NT2/D1 (cell line): ENCODE results near the gene ROR2.

Experiments
- SUZ12 ChIP-seq: IDR thresholded peaks from 2 replicates; pipeline ENCODE4 v1.6.1; 2011; ENCODE audit not compliant: insufficient read length, insufficient read depth; ENCODE audit errors: extremely low read depth
- YY1 ChIP-seq: IDR thresholded peaks from 2 replicates; pipeline ENCODE4 v1.6.1; 2011; ENCODE audit not compliant: insufficient read length, insufficient read depth

DNA sequence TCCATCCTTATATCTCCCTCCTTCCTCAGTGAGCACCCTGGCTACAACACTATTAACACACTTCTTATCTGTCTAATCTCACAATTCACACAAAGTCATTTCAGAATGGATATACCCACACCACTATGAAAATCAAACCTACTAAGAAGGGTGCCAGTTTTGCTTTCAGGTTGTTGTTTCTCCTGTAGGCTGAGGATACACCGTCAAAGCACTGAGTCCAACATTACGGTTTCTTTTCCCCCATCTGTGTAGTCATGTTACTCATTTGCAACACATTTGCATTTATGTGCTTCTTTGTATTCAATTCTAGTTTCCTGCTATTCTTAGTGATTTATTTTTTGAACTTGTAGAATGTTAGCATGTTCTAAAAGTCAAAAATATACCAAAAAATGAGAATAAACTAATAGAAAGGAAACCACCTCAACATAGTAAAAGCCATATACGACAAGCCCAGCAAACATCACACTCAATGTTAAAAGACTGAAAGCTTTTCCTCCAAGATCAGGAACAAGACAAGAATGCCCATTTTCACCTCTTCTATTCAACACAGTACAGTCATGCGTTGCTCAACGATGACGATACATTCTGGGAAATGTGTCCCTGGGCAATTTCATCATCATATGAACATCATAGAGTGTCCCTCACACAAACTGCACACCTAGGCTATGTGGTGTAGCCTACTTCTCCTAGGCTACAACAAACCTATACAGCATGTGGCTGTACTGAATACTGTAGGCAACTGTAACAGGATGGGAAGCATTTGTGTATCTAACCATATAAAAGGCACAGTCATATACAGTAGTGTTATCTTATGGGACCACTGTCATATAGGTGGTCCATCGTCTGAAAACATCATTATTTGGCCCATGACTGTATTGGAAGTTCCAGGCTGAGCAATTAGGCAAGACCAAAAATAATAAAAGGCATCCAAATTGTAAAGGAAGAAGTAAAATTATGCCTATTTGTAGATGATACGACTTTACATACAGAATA, 6.3 kb downstream of the ROR2 start:
- TF ChIP-seq YY1 (no peak), SUZ12 (no peak)
